C4-2B (cell line): Measurements from ENCODE around the gene COP1.

ENCODE experiments used
- CTCF ChIP-seq: fragments of 450-650 bp; conservative IDR thresholded peaks from 2 replicates; pipeline ENCODE4 v1.5.1; 2017; ENCODE audit warnings: mild to moderate bottlenecking
- ZFX ChIP-seq: fragments of 450-650 bp; IDR thresholded peaks from 2 replicates; pipeline ENCODE4 v1.6.1; 2017

- TF ChIP-seq CTCF: no peak
- no peak for TF ChIP-seq ZFX
These were observed 255.5 kb downstream of the COP1 start for GRCh38 chr1:175951627-175952026.
